HG02798 (cell line): Measurements from ENCODE around the gene C7orf33.
"Not testable (repeated sequence)": the region's sequence is repeated elsewhere in the genome, so short reads cannot be mapped to it uniquely, and the experiment has no call there.

Experiments
- ATAC-seq: cut with Tn5 transposase; IDR thresholded peaks from one replicate; pipeline ENCODE4 v1.9.1; 2021; ENCODE audit warnings: mild to moderate bottlenecking; ENCODE audit not compliant: unreplicated experiment, poor library complexity

C7orf33 gene

GRCh38 chr7:148579366-148579765 is 11.2 kb upstream of the C7orf33 start:
- ATAC-seq = no peak

DNA sequence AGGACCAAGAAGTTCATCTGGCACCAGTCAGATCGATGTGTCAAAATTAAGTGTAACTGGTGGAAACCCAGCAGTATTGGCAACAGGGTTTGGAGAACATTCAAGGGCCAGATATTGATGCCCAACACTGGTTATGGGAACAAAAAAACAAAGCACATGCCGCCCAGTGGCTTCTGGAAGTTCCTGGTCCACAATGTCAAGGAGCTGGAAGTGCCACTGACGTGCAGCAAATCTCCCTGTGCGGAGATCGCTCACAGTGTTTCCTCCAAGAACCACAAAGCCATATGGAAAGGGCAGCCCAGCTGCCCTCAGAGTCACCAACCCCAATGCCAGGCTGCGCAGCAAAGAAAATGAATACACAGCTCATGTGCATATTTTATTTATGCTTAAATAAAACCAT is 10.1 kb upstream of the C7orf33 start:
- no peak for ATAC-seq

GRCh38 chr7:148581624-148582023 is 8.9 kb upstream of the C7orf33 start:
- no peak for ATAC-seq

DNA sequence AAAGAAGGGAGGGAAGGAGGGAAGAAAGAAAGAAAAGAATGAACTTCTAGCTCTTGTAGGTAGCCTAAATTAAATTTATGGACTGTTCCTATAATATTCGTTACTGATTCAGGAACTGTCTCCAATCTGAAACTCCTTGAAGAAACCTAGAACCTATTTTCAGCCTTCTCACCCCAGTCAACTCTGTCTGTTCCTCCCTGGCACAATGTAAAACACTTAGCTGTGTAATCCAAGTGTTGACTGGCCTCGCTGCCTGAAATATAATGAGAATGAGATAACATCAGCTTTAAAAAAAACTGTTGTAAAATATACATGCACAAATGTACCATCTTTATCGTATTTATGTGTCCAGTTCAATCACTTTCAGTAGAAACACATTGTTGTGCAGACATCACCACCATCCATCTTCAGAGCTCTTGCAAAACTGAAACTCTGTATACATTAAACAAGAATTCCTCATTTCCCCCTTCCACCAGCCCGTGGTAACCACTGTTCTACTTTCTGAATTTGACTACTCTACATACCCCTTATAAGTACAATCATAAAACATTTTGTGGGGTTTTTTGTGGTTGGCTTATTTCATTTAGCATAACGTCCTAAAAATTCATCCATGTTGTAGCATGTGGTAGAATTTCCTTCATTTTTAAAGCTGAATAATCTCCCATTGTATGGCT is 6.3 kb upstream of the C7orf33 start:
- ATAC-seq = peak; percentile 76

DNA sequence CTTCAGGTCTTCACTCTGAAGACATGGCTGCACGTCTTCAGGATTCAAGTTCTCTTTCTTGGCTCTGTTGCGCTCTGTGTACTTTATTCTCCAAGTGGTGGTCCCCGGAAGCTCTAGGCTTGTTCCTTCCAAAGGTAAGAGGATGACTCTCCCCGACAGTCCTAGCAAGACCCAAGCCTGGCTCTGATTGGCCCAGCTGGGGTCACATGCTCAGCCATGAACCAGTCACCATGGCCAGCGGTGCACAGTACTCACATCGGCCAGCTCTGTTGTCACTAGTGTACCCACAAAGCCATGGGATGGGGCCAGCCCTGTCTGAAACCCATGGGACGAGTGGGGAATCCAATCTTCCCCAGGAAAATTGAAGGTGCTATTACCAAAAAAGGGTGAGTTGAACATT is 5.2 kb upstream of the C7orf33 start:
- no peak for ATAC-seq

DNA sequence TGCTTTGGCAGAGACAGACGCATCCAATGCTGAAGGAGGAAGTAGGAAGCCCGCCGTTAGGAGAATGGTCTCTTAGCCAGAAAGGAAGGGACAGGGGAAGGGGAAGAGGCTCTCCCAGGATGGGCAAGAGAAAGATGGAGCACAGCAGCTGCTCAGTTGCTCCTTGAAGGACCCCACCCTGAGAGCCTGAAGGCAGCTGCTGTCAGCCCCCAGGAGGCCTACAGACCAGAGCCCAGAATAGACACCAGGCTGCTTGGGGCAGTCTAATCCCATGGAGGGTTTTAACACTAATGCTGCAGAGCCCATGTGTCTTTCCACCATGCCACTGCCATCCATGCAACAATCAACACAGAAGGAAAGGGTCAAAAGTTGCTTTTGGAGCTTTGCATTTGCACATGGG is 3.5 kb upstream of the C7orf33 start:
- ATAC-seq = no peak

GRCh38 chr7:148588168-148588567 is 2.4 kb upstream of the C7orf33 start:
- ATAC-seq = no peak

- no peak for ATAC-seq
Measured at GRCh38 chr7:148588670-148589131, 1.9 kb upstream of the C7orf33 start.

GRCh38 chr7:148589640-148590039 is 926 bp upstream of the C7orf33 start:
- no peak for ATAC-seq

DNA sequence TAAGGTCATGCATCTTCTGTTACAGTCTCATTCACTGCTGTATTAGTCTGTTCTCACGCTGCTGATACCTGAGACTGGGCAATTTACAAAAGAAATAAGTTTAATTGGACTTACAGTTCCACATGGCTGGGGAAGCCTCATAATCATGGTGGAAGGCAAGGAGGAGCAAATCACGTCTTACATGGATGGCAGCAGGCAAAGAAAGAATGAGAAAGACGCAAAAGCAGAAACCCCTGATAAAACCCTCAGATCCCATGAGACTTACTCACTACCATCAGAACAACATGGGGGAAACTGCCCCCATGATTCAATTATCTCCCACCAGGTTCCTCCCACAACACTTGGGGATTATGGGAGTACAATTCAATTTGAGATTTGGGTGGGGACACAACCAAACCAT is 5.8 kb downstream of the C7orf33 start:
- ATAC-seq = not testable (repeated sequence)

DNA sequence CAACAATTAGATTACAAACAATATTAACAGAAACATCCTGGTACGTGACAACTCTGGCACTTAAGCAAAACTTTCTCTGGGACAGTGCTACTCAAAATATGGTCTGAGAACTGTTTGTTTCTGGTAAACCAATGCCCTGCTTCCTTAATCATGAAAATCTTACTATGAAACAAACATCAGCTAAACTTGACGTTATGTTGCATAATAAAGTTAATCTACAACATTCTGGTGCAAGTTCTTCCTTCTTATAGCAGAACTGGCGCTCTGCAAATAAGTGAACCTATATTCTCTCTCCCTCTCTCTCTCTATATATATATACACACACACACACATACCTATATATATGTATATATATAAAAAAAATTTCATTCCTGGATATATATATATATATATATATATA is 7.8 kb downstream of the C7orf33 start:
- no peak for ATAC-seq

DNA sequence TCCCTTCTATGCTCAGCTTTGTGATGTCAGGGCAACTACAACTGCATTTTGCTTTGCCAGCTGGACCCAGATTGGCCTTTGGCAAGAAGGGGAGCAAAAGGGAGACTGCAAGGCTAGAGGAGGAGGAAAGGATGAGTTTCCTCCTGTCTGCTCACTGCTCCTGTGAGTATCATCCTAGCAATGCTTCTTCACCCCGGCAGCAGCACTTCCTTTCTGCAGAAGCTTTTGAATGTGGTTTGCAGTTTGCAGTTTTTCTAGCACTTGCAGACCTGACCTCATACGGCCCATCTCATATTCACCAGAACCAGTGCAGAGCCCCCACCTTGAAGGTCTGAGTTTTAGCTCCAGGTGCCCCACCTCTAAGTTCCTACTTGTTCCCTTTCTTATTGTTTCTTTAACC is 14.8 kb downstream of the C7orf33 start:
- no peak for ATAC-seq

DNA sequence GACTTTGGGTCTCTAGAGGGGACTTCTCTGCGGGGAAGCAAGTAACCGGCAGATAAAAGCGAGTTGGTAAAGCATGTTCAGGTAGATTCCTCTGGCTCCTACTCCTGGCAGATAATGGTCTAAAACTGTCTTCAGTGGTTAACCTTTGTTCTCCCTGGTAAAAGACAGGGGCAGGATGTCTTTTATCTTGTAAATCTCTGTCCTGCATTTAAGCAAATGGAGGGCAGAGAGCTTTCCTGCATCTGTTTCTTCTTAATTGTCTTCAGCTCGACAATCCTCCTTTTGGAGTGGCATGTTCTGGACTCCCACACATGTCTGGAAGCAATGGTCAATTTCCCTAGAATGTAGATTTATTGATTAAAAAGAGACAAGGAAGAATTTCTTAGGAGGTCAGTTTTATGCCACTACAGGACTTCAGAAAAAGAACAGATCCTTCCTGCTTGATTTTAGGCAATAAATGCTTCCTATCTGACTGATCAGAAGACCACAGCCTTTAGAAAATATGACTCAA is 16.6 kb downstream of the C7orf33 start:
- no peak for ATAC-seq

DNA sequence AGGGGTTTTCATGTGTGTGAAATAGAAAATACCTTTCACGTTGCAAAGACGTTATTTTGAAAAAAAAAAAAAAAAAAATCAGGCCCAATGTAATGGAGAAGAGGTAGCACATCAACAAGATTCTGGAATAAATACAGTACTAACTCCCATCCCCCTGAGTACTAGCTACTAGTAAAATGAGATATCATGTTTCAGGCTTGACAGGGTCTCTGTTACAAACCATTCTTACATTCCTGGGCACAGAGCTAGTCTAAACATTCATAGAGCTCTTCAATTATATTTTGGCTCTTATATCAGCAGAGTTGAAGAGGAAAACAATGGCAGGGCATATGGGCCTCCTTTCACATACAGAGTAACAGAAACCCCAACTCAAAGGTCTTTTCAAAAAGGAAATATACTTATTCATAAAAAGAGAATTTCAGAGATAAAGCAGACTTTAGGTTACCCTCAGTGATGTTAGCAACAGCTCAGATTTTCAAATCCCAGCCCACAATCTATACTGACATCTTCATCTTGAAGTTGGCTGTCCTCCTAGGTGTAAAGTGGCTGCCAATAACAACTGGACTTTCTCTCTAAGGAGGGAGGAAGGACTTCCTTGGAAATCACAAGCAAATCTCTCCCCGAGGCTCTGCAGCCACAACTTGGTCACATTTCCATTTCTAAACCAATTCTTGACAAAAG is 18.6 kb downstream of the C7orf33 start:
- ATAC-seq = no peak

GRCh38 chr7:148611692-148612091 is 21.1 kb downstream of the C7orf33 start:
- ATAC-seq = no peak

DNA sequence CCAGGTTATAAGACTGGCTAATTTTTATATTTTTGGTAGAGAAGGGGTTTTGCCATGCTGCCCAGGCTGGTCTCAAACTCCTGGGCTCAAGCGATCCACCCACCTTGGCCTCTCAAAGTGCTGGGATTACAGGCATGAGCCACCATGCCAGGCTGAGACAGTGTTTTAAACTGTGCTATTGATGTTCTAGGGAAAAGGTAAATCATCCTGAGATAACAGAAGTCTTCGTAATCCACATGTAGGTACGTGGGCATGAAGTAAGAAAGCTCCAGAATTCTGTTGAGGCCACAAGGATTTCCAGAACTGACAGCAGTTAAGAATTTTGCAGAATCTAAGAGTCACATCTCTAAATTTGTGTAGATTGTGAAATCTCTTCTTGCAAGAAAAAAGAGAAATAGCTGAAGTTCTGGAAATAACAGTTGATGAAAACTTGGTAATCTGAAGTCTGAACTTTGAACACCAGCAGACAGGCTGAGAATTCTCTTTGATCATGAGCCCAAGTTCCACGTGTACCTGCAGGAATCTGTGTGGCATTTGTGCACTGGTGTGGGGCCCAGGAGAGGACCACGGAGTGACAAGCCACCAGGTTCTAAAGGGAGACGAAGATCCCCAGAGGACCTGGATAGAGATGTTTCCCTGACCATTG is 24.6 kb downstream of the C7orf33 start:
- ATAC-seq = no peak

- no peak for ATAC-seq
Measured at GRCh38 chr7:148620749-148621359, 30.3 kb downstream of the C7orf33 start.

GRCh38 chr7:148621563-148621962 is 31.0 kb downstream of the C7orf33 start:
- no peak for ATAC-seq

DNA sequence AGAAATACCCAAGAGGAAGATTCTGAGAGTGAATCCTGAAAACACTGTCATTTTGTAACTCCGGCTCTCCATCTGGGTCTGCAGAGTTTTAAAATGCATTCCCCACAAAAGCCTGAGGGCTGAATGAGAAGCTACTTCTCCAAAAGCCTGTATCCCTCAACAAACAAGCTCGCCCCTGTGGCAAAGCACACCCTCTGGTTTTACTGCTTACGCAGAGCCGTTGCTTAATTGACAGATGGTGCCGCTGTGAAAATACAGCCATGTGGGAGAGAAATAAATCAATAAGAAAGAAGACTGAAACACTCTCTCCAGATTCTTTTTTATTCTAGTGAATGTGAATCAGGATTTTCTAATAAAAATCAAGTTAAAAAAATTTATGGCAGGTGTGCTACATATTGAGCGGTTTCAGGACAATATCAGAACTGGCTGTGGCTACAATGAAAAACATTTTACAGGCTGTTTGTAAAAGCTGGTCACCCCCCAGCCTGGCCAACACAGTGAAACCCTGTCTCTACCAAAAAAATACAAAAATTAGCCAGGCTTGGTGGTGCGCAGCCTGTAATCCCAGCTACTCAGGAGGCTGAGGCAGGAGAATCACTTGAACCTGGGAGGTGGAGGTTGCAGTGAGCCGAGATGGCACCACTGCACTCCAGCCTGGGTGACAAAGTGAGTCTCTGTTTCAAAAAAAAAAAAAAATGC is 32.5 kb downstream of the C7orf33 start:
- no peak for ATAC-seq

GRCh38 chr7:148623586-148624282 is 33.2 kb downstream of the C7orf33 start:
- no peak for ATAC-seq
